GM19452 (cell line): Measurements from ENCODE around the gene ABAT.

Experiments used
- ATAC-seq: cut with Tn5 transposase; IDR thresholded peaks from one replicate; pipeline ENCODE4 v1.9.1; 2021; ENCODE audit not compliant: unreplicated experiment

Gene ABAT

GRCh38 chr16:8808009-8808408, 133.6 kb downstream of the ABAT start:
- no peak for ATAC-seq

GRCh38 chr16:8808613-8809353, 134.4 kb downstream of the ABAT start:
- ATAC-seq: no peak

GRCh38 chr16:8812162-8812843, 137.9 kb downstream of the ABAT start:
- no peak for ATAC-seq

GRCh38 chr16:8814095-8814806, 139.8 kb downstream of the ABAT start:
- no peak for ATAC-seq

GRCh38 chr16:8816967-8817655, 142.7 kb downstream of the ABAT start:
- ATAC-seq: no peak

GRCh38 chr16:8818504-8819270, 144.3 kb downstream of the ABAT start:
- ATAC-seq: peak; percentile 78

GRCh38 chr16:8819411-8820034, 145.1 kb downstream of the ABAT start:
- ATAC-seq: no peak

- no peak for ATAC-seq
These were observed 148.0 kb downstream of the ABAT start for GRCh38 chr16:8822403-8822802.

GRCh38 chr16:8826278-8826879, 152.0 kb downstream of the ABAT start:
- no peak for ATAC-seq

GRCh38 chr16:8828541-8829165, 154.2 kb downstream of the ABAT start:
- no peak for ATAC-seq

- no peak for ATAC-seq
These were observed 157.0 kb downstream of the ABAT start for GRCh38 chr16:8831450-8831849.

- no peak for ATAC-seq
These were observed 157.7 kb downstream of the ABAT start for GRCh38 chr16:8831871-8832716.

- no peak for ATAC-seq
These were observed 158.3 kb downstream of the ABAT start for GRCh38 chr16:8832717-8833105.
